ENCODE measurements around the gene MLIP.
"Not testable (repeated sequence)": the region's sequence is repeated elsewhere in the genome, so short reads cannot be mapped to it uniquely, and the experiment has no call there.

- not testable (repeated sequence) for TF ChIP-seq EP300 (IDR thresholded peaks at IDR 0.05); CTCF (IDR thresholded peaks at IDR 0.05); EHF (CRISPR knock-in tag; IDR thresholded peaks at IDR 0.05)
Measured at GRCh38 chr6:54249812-54250211, 138.6 kb downstream of the MLIP start.
